Right atrium auricular region (tissue), 2 donors: ENCODE results near the gene SERBP1. TPM values are rescaled to one million over a fixed set of nuclear protein-coding genes. Genes with fewer than 3 reads are reported as not detected.

Source experiments
- DNase-seq: peaks from one replicate; pipeline ENCODE4 v3.0.0-alpha.2; 2019; ENCODE audit warnings: low spot score
- H3K27ac ChIP-seq, 2 donors: fragments of 200-600 bp; sonication (generic); 1 replicate in 1 of 2; 2 replicates in 1 of 2; pipeline ENCODE4 v1.5.1; 2016 to 2019
- H3K27me3 ChIP-seq, 2 donors: fragments of 200-600 bp; sonication (generic); one replicate each; pipeline versions ENCODE4 v1.5.1 to v1.6.0; 2017 to 2019
- H3K36me3 ChIP-seq: fragments of 200-600 bp; sonication (generic); one replicate; pipeline ENCODE4 v1.5.1; 2016
- H3K4me1 ChIP-seq, 2 donors: fragments of 200-600 bp; sonication (generic); one replicate each; pipeline versions ENCODE4 v1.5.1 to v1.6.0; 2017 to 2019
- H3K4me3 ChIP-seq, 2 donors: fragments of 200-600 bp; sonication (generic); 1 replicate in 1 of 2; 2 replicates in 1 of 2; pipeline ENCODE4 v1.5.1; 2017 to 2019; ENCODE audit warnings: mild to moderate bottlenecking in 1 of 2, moderate library complexity in 1 of 2
- H3K9me3 ChIP-seq, 2 donors: fragments of 200-600 bp; sonication (generic); one replicate each; pipeline ENCODE4 v1.5.1; 2019
- total RNA-seq, 2 donors: library from RNA; depleted of rRNA; stranded (reverse); fragments of >200 nt; gene quantifications; one replicate each; pipeline ENCODE4 v1.1.0, GENCODE V29; 2016
- TF ChIP-seq, protein P1 (sequence below), 2 donors: fragments of 200-600 bp; sonication (generic); IDR thresholded peaks; one replicate each; pipeline ENCODE4 v1.5.1; 2019; ENCODE audit warnings: antibody characterized with exemption in 2 of 2

Gene SERBP1
- total RNA-seq, 2 donors from 2014 or later, result 130 to 144 TPM

GRCh38 chr1:67377253-67377652 lies 52.9 kb downstream of the SERBP1 start:
- TF ChIP-seq, protein P1, sequence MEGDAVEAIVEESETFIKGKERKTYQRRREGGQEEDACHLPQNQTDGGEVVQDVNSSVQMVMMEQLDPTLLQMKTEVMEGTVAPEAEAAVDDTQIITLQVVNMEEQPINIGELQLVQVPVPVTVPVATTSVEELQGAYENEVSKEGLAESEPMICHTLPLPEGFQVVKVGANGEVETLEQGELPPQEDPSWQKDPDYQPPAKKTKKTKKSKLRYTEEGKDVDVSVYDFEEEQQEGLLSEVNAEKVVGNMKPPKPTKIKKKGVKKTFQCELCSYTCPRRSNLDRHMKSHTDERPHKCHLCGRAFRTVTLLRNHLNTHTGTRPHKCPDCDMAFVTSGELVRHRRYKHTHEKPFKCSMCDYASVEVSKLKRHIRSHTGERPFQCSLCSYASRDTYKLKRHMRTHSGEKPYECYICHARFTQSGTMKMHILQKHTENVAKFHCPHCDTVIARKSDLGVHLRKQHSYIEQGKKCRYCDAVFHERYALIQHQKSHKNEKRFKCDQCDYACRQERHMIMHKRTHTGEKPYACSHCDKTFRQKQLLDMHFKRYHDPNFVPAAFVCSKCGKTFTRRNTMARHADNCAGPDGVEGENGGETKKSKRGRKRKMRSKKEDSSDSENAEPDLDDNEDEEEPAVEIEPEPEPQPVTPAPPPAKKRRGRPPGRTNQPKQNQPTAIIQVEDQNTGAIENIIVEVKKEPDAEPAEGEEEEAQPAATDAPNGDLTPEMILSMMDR (IDR thresholded peaks at IDR 0.05), result no peak
- H3K4me3 ChIP-seq, result no peak overlapping the region
- H3K9me3 ChIP-seq, result no peaks in the 10 kb centered on the region
- no peaks in the 10 kb centered on the region for H3K4me1 ChIP-seq
- no peak overlapping the region for H3K27ac ChIP-seq
- no peaks in the 10 kb centered on the region for H3K27me3 ChIP-seq
- H3K36me3 ChIP-seq, result no peaks in the 10 kb centered on the region
- DNase-seq, result no peak

DNA sequence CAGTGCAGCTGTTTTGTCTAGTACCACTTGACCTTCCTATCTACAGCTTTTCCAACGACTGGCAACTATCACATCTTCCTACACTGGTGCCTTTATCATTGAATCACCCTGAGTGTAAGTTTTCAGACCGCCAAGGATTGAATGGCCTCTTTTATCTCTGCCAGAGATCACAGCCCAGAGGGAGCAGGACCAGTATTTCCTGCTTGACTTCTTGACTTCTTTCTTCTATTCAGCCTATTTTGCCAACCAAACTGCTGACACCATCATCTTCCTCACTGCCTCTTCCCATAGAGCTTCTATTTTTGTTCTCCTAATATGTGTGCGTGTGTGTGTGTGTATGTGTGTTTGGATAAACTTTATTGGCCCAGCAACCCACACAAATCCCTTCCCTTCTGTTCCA lies 53.8 kb downstream of the SERBP1 start:
- Histone ChIP-seq H3K4me1 (no peaks in the 10 kb centered on the region), H3K27me3 (no peaks in the 10 kb centered on the region), H3K9me3 (no peaks in the 10 kb centered on the region), H3K36me3 (no peaks in the 10 kb centered on the region), H3K27ac (no peak overlapping the region), H3K4me3 (no peak overlapping the region)
- no peak for DNase-seq
- TF ChIP-seq, protein P1 (IDR thresholded peaks at IDR 0.05), result no peak

GRCh38 chr1:67372898-67373297 lies 57.3 kb downstream of the SERBP1 start:
- TF ChIP-seq, protein P1 (IDR thresholded peaks at IDR 0.05), result no peak
- Histone ChIP-seq H3K4me3 (no peak overlapping the region), H3K9me3 (no peaks in the 10 kb centered on the region), H3K27ac (no peak overlapping the region), H3K36me3 (no peaks in the 10 kb centered on the region), H3K4me1 (no peaks in the 10 kb centered on the region), H3K27me3 (no peaks in the 10 kb centered on the region)
- DNase-seq, result no peak

DNA sequence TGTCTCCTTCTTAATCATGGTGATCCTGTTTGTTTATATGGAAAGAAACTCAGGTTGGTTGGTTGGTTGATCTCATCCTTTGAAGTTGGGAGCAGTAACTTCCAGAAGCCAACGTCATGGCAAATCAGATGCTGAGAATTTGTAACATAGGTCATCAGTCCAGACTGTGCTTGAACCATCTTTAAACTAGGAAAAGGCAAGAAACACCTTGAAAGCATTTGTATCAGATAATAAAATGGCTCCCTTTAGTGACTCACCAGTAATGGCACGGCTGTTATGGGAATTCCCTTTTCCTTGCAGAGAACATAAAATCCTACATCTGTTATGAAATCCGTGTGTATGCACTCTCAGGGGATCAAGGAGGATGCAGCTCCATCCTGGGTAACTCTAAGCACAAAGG lies 58.1 kb downstream of the SERBP1 start:
- no peaks in the 10 kb centered on the region for H3K9me3 ChIP-seq
- no peak overlapping the region for H3K4me3 ChIP-seq
- no peak overlapping the region for H3K27ac ChIP-seq
- TF ChIP-seq, protein P1 (IDR thresholded peaks at IDR 0.05), result no peak
- no peaks in the 10 kb centered on the region for H3K4me1 ChIP-seq
- DNase-seq, result no peak
- no peaks in the 10 kb centered on the region for H3K27me3 ChIP-seq
- no peaks in the 10 kb centered on the region for H3K36me3 ChIP-seq

- no peak for DNase-seq
- Histone ChIP-seq H3K9me3 (no peaks in the 10 kb centered on the region), H3K27ac (no peak overlapping the region), H3K4me1 (no peaks in the 10 kb centered on the region), H3K36me3 (no peaks in the 10 kb centered on the region), H3K4me3 (no peak overlapping the region), H3K27me3 (no peaks in the 10 kb centered on the region)
- TF ChIP-seq, protein P1 (IDR thresholded peaks at IDR 0.05), result no peak
Observed at GRCh38 chr1:67371681-67372080, 58.5 kb downstream of the SERBP1 start.

GRCh38 chr1:67371043-67371442 lies 59.2 kb downstream of the SERBP1 start:
- Histone ChIP-seq H3K36me3 (no peaks in the 10 kb centered on the region), H3K9me3 (no peaks in the 10 kb centered on the region), H3K4me1 (no peaks in the 10 kb centered on the region), H3K27me3 (no peaks in the 10 kb centered on the region), H3K4me3 (no peak overlapping the region), H3K27ac (no peak overlapping the region)
- TF ChIP-seq, protein P1 (IDR thresholded peaks at IDR 0.05), result no peak
- DNase-seq, result no peak
